Adipocyte (in vitro differentiated cells): ENCODE measurements around the gene IZUMO2.

Source experiments
- DNase-seq: peaks from one replicate; pipeline ENCODE4 v3.0.0-alpha.2; 2015; ENCODE audit warnings: low read depth
- H3K27me3 ChIP-seq: replicated peaks from 2 replicates; pipeline ENCODE4 v1.7.0; 2013; ENCODE audit warnings: mild to moderate bottlenecking, low read length, moderate library complexity; ENCODE audit not compliant: control insufficient read depth, insufficient read depth
- H3K36me3 ChIP-seq: 2 replicates; pipeline ENCODE4 v1.7.0; 2013; ENCODE audit warnings: low read length, mild to moderate bottlenecking, moderate library complexity; ENCODE audit not compliant: control insufficient read depth, insufficient read depth, severe bottlenecking
- H3K4me1 ChIP-seq: 2 replicates; pipeline ENCODE4 v1.7.0; 2013; ENCODE audit warnings: mild to moderate bottlenecking, low read length, moderate library complexity; ENCODE audit not compliant: control insufficient read depth, insufficient read depth
- H3K4me3 ChIP-seq: 2 replicates; pipeline ENCODE4 v1.7.0; 2013; ENCODE audit warnings: mild to moderate bottlenecking, low read length, moderate library complexity
- H3K9ac ChIP-seq: 2 replicates; pipeline ENCODE4 v1.7.0; 2013; ENCODE audit warnings: mild to moderate bottlenecking, low read length, moderate library complexity
- H3K9me3 ChIP-seq: 2 replicates; pipeline ENCODE4 v1.7.0; 2013; ENCODE audit warnings: mild to moderate bottlenecking, low read length, moderate library complexity; ENCODE audit not compliant: control insufficient read depth

Gene IZUMO2

GRCh38 chr19:50162988-50163387 lies at the start of gene IZUMO2:
Gene IZUMO2 (minus strand): TSS chr19:50163281. CDS start chr19:50163194, 87 bp downstream.
- H3K36me3 ChIP-seq = no peaks in the 10 kb centered on the region
- no peak for DNase-seq
- H3K9ac ChIP-seq = no peak within 1 kb of the TSS
- H3K4me1 ChIP-seq = no peaks in the 10 kb centered on the region
- peaks cover 8% of the 10 kb centered on the region for H3K27me3 ChIP-seq
- peaks cover 9% of the 10 kb centered on the region for H3K9me3 ChIP-seq
- H3K4me3 ChIP-seq = no peak within 1 kb of the TSS

- Histone ChIP-seq H3K27me3 (peaks cover 14% of the 10 kb centered on the region), H3K9me3 (peaks cover 13% of the 10 kb centered on the region), H3K9ac (no peak overlapping the region), H3K4me1 (no peaks in the 10 kb centered on the region), H3K4me3 (no peak overlapping the region), H3K36me3 (no peaks in the 10 kb centered on the region)
- no peak for DNase-seq
Observed at GRCh38 chr19:50210425-50210824, 47.3 kb upstream of the IZUMO2 start.

- Histone ChIP-seq H3K9ac (no peak overlapping the region), H3K27me3 (peaks cover 19% of the 10 kb centered on the region), H3K4me1 (peaks cover 7% of the 10 kb centered on the region), H3K36me3 (no peaks in the 10 kb centered on the region), H3K9me3 (peaks cover 13% of the 10 kb centered on the region), H3K4me3 (no peak overlapping the region)
- no peak for DNase-seq
Observed at GRCh38 chr19:50209131-50209530, 46.0 kb upstream of the IZUMO2 start.

GRCh38 chr19:50207730-50208129 lies 44.6 kb upstream of the IZUMO2 start:
- no peak overlapping the region for H3K9ac ChIP-seq
- peaks cover 13% of the 10 kb centered on the region for H3K9me3 ChIP-seq
- H3K4me3 ChIP-seq = no peak overlapping the region
- no peaks in the 10 kb centered on the region for H3K36me3 ChIP-seq
- peaks cover 7% of the 10 kb centered on the region for H3K4me1 ChIP-seq
- H3K27me3 ChIP-seq = peaks cover 22% of the 10 kb centered on the region
- DNase-seq = no peak

- Histone ChIP-seq H3K9me3 (no peaks in the 10 kb centered on the region), H3K4me1 (peaks cover 7% of the 10 kb centered on the region), H3K27me3 (peaks cover 34% of the 10 kb centered on the region), H3K36me3 (no peaks in the 10 kb centered on the region), H3K9ac (no peak overlapping the region), H3K4me3 (no peak overlapping the region)
- no peak for DNase-seq
Observed at GRCh38 chr19:50206191-50206590, 43.1 kb upstream of the IZUMO2 start.

GRCh38 chr19:50205681-50206138 lies 42.6 kb upstream of the IZUMO2 start:
- Histone ChIP-seq H3K4me3 (no peak overlapping the region), H3K36me3 (no peaks in the 10 kb centered on the region), H3K27me3 (peaks cover 39% of the 10 kb centered on the region), H3K9me3 (no peaks in the 10 kb centered on the region), H3K9ac (no peak overlapping the region), H3K4me1 (peaks cover 7% of the 10 kb centered on the region)
- DNase-seq = no peak

GRCh38 chr19:50204811-50205675 lies 42.0 kb upstream of the IZUMO2 start:
- no peaks in the 10 kb centered on the region for H3K36me3 ChIP-seq
- H3K4me3 ChIP-seq = peak overlapping the region; percentile 75
- no peaks in the 10 kb centered on the region for H3K9me3 ChIP-seq
- H3K9ac ChIP-seq = no peak overlapping the region
- H3K4me1 ChIP-seq = peaks cover 7% of the 10 kb centered on the region
- no peak for DNase-seq
- peaks cover 39% of the 10 kb centered on the region for H3K27me3 ChIP-seq

GRCh38 chr19:50204081-50204428 lies 41.0 kb upstream of the IZUMO2 start:
- Histone ChIP-seq H3K4me1 (peaks cover 12% of the 10 kb centered on the region), H3K9me3 (no peaks in the 10 kb centered on the region), H3K27me3 (peaks cover 44% of the 10 kb centered on the region), H3K9ac (peak overlapping the region; percentile 56), H3K36me3 (no peaks in the 10 kb centered on the region), H3K4me3 (peak overlapping the region; percentile 75)
- DNase-seq = no peak

- Histone ChIP-seq H3K27me3 (peaks cover 44% of the 10 kb centered on the region), H3K9me3 (no peaks in the 10 kb centered on the region)
- peak; percentile 3 for DNase-seq
Observed at GRCh38 chr19:50203281-50204080, 40.4 kb upstream of the IZUMO2 start, which contains the start of gene MYH14. Gene MYH14 (plus strand): TSS chr19:50203622. CDS start chr19:50210366, 6,744 bp downstream.

GRCh38 chr19:50202962-50203280 lies 39.8 kb upstream of the IZUMO2 start:
- Histone ChIP-seq H3K9me3 (no peaks in the 10 kb centered on the region), H3K4me1 (peaks cover 15% of the 10 kb centered on the region), H3K9ac (no peak overlapping the region), H3K36me3 (no peaks in the 10 kb centered on the region), H3K27me3 (peaks cover 44% of the 10 kb centered on the region), H3K4me3 (no peak overlapping the region)
- DNase-seq = no peak

More at GRCh38 chr19:50203281-50204080, 40.4 kb upstream of the IZUMO2 start, which contains the start of gene MYH14:
- Histone ChIP-seq H3K36me3 (no peaks in the 10 kb centered on the region), H3K4me3 (peak within 1 kb of the TSS; percentile 75), H3K4me1 (peaks cover 15% of the 10 kb centered on the region), H3K9ac (peak within 1 kb of the TSS; percentile 56)

GRCh38 chr19:50202386-50202785 lies 39.3 kb upstream of the IZUMO2 start:
- H3K4me3 ChIP-seq = no peak overlapping the region
- no peaks in the 10 kb centered on the region for H3K9me3 ChIP-seq
- DNase-seq = no peak
- H3K36me3 ChIP-seq = no peaks in the 10 kb centered on the region
- no peak overlapping the region for H3K9ac ChIP-seq
- peaks cover 15% of the 10 kb centered on the region for H3K4me1 ChIP-seq
- peaks cover 44% of the 10 kb centered on the region for H3K27me3 ChIP-seq
